NAMALWA (cell line): Measurements from ENCODE around the gene ANKH.

Source experiments
- DNase-seq: peaks from one replicate; pipeline ENCODE4 v3.0.0-alpha.2; 2015; ENCODE audit warnings: low spot score

ANKH gene

GRCh38 chr5:14713476-14714390 lies 157.8 kb downstream of the ANKH start:
- no peak for DNase-seq

- DNase-seq = no peak
These were observed 158.9 kb downstream of the ANKH start for GRCh38 chr5:14712666-14713065.

- no peak for DNase-seq
These were observed 159.4 kb downstream of the ANKH start for GRCh38 chr5:14712131-14712530.

- no peak for DNase-seq
These were observed 161.1 kb downstream of the ANKH start for GRCh38 chr5:14710313-14710994.

- no peak for DNase-seq
These were observed 163.0 kb downstream of the ANKH start for GRCh38 chr5:14708551-14708950.

- DNase-seq = no peak
These were observed 163.7 kb downstream of the ANKH start for GRCh38 chr5:14707811-14708390.

- DNase-seq = no peak
These were observed 165.0 kb downstream of the ANKH start for GRCh38 chr5:14706615-14707021.

GRCh38 chr5:14705556-14705955 lies 166.0 kb downstream of the ANKH start:
- DNase-seq = no peak

- no peak for DNase-seq
These were observed 169.2 kb downstream of the ANKH start for GRCh38 chr5:14702238-14702839.

GRCh38 chr5:14701556-14701955 lies 170.0 kb downstream of the ANKH start:
- no peak for DNase-seq

GRCh38 chr5:14700478-14701436 lies 170.8 kb downstream of the ANKH start:
- no peak for DNase-seq

GRCh38 chr5:14699807-14700400 lies 171.7 kb downstream of the ANKH start:
- DNase-seq = no peak

- no peak for DNase-seq
These were observed 172.4 kb downstream of the ANKH start for GRCh38 chr5:14699159-14699558.

GRCh38 chr5:14698495-14698894 lies 173.1 kb downstream of the ANKH start:
- no peak for DNase-seq

- no peak for DNase-seq
These were observed 174.7 kb downstream of the ANKH start for GRCh38 chr5:14696851-14697250.

GRCh38 chr5:14696057-14696456 lies 175.5 kb downstream of the ANKH start:
- no peak for DNase-seq

- no peak for DNase-seq
These were observed 176.4 kb downstream of the ANKH start for GRCh38 chr5:14695152-14695551.

GRCh38 chr5:14693070-14693469 lies 178.5 kb downstream of the ANKH start:
- DNase-seq = no peak

GRCh38 chr5:14687023-14687665 lies 184.4 kb downstream of the ANKH start:
- DNase-seq = no peak

GRCh38 chr5:14686517-14686916 lies 185.1 kb downstream of the ANKH start:
- DNase-seq = no peak
